Gastroesophageal sphincter (tissue), 3 donors: Measurements from ENCODE around the gene ABCG1.

Source experiments
- POLR2A ChIP-seq, 2 donors: fragments of 450-650 bp; IDR thresholded peaks; one replicate each; pipeline ENCODE4 v1.6.1; 2017; ENCODE audit warnings: antibody characterized with exemption in 2 of 2, mild to moderate bottlenecking in 2 of 2, moderate library complexity in 1 of 2
- TF ChIP-seq, protein P1 (sequence below), 4 experiments: fragments of 200-600 bp in 2 of 4; fragments of 450-650 bp in 2 of 4; sonication (generic) in 1 of 4; IDR thresholded peaks; one replicate each; pipeline ENCODE4 v1.5.1; 2017 to 2019; ENCODE audit warnings: antibody characterized with exemption in 4 of 4, mild to moderate bottlenecking in 2 of 4, moderate library complexity in 2 of 4

DNA sequence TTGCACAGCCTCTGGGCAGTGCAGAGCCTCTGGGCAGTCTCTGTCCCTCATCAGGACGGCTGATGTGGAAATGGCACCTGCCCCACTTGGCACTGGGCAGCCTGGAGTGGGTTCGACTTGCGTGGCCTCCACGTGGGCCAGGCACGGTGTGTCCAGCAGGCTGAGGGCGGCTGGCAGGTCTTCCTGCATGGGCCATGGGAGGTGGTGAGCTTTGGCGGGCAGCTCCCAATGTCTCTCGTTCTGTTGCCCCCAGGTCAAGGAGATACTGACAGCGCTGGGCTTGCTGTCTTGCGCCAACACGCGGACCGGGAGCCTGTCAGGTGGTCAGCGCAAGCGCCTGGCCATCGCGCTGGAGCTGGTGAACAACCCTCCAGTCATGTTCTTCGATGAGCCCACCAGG, 63.1 kb downstream of the ABCG1 start:
- TF ChIP-seq POLR2A (IDR thresholded peaks at IDR 0.05), result no peak
- TF ChIP-seq, protein P1, sequence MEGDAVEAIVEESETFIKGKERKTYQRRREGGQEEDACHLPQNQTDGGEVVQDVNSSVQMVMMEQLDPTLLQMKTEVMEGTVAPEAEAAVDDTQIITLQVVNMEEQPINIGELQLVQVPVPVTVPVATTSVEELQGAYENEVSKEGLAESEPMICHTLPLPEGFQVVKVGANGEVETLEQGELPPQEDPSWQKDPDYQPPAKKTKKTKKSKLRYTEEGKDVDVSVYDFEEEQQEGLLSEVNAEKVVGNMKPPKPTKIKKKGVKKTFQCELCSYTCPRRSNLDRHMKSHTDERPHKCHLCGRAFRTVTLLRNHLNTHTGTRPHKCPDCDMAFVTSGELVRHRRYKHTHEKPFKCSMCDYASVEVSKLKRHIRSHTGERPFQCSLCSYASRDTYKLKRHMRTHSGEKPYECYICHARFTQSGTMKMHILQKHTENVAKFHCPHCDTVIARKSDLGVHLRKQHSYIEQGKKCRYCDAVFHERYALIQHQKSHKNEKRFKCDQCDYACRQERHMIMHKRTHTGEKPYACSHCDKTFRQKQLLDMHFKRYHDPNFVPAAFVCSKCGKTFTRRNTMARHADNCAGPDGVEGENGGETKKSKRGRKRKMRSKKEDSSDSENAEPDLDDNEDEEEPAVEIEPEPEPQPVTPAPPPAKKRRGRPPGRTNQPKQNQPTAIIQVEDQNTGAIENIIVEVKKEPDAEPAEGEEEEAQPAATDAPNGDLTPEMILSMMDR (IDR thresholded peaks at IDR 0.05), result no peak
